Smooth muscle cell (in vitro differentiated cells): ENCODE measurements around the gene KRTAP5-8. TPM values are rescaled to one million over a fixed set of nuclear protein-coding genes. Genes with fewer than 3 reads are reported as not detected.

ENCODE experiments used
- DNase-seq: peaks from one replicate; lab custom pipeline; 2025; ENCODE audit not compliant: unreplicated experiment; lab: John Stamatoyannopoulos, UW
- H2AFZ ChIP-seq: fragments of 200-600 bp; sonication (generic); 2 replicates; pipeline ENCODE4 v1.6.0; 2016; ENCODE audit warnings: antibody characterized with exemption, low read depth, mild to moderate bottlenecking
- H3F3A ChIP-seq: fragments of 200-600 bp; sonication (generic); 2 replicates; pipeline ENCODE4 v1.6.0; 2017; ENCODE audit warnings: antibody characterized with exemption, low read depth
- H3K27ac ChIP-seq: fragments of 200-600 bp; sonication (generic); 2 replicates; pipeline ENCODE4 v1.5.1; 2016; ENCODE audit warnings: low read depth, mild to moderate bottlenecking
- H3K27me3 ChIP-seq: fragments of 200-600 bp; sonication (generic); 2 replicates; pipeline ENCODE4 v1.6.1; 2016; ENCODE audit warnings: low read depth, mild to moderate bottlenecking
- H3K36me3 ChIP-seq: fragments of 200-600 bp; sonication (generic); 2 replicates; pipeline ENCODE4 v1.5.1; 2016; ENCODE audit warnings: low read depth
- H3K4me1 ChIP-seq: fragments of 200-600 bp; sonication (generic); 2 replicates; pipeline ENCODE4 v1.5.1; 2016; ENCODE audit warnings: low read depth
- H3K4me2 ChIP-seq: fragments of 200-600 bp; sonication (generic); 2 replicates; pipeline ENCODE4 v1.6.0; 2016; ENCODE audit warnings: mild to moderate bottlenecking
- H3K4me3 ChIP-seq: fragments of 200-600 bp; sonication (generic); 2 replicates; pipeline ENCODE4 v1.5.1; 2016; ENCODE audit warnings: mild to moderate bottlenecking
- H3K79me2 ChIP-seq: fragments of 200-600 bp; sonication (generic); 2 replicates; pipeline ENCODE4 v1.6.0; 2016; ENCODE audit warnings: low read depth, mild to moderate bottlenecking
- H3K9ac ChIP-seq: fragments of 200-600 bp; sonication (generic); 2 replicates; pipeline ENCODE4 v1.6.0; 2016; ENCODE audit warnings: low read depth
- H3K9me3 ChIP-seq: fragments of 200-600 bp; sonication (generic); replicated peaks from 2 replicates; pipeline ENCODE4 v1.5.1; 2016; ENCODE audit warnings: low read depth
- H4K20me1 ChIP-seq: fragments of 200-600 bp; sonication (generic); 2 replicates; pipeline ENCODE4 v1.6.0; 2016; ENCODE audit warnings: low read depth
- WGBS: methylation state at CpG from one replicate; pipeline ENCODE4 v1.1.7; 2016; ENCODE audit warnings: low lambda C conversion rate; 5-methylcytosine and 5-hydroxymethylcytosine counted together
- polyA plus RNA-seq: library from polyadenylated mRNA; unstranded; fragments of >200 nt; fragmentation: Nextera tagmentation; extraction: Ambion mirVana; gene quantifications from 2 replicates; pipeline ENCODE4 v1.2.1, GENCODE V29; 2016
- total RNA-seq: library from RNA; depleted of rRNA; stranded (reverse); fragments of >200 nt; gene quantifications from 2 replicates; pipeline ENCODE4 v1.2.3, GENCODE V29; 2014
- TF ChIP-seq, protein P1 (sequence below): fragments of 200-600 bp; sonication (generic); IDR thresholded peaks from 2 replicates; pipeline ENCODE4 v1.5.1; 2017; ENCODE audit warnings: borderline replicate concordance, mild to moderate bottlenecking, antibody characterized with exemption; ENCODE audit not compliant: insufficient read depth, poor library complexity, severe bottlenecking

The KRTAP5-8 gene
- total and polyA plus RNA-seq, 2 experiments from 2014 or later, result not detected

DNA sequence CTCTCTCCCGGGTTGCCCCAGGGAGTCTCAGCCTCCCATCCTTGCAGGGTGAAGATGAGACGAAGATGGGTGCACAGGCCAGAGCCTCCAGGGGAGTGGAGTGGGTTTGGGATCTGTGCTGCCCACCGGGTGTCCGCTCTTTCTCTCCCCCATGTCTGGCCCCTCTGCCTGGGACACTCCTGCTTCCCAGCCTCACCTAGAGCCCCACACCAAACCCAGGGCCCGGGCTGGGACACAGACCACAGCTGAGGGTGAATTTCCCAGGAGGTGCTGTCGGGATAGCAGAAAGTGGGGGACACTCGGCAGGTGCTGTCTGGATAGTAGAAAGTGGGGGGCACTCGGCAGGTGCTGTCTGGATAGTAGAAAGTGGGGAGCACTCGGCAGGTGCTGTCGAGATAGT, 35.8 kb upstream of the KRTAP5-8 start:
- no peak for DNase-seq
- no peaks in the 10 kb centered on the region for H3K27me3 ChIP-seq

DNA sequence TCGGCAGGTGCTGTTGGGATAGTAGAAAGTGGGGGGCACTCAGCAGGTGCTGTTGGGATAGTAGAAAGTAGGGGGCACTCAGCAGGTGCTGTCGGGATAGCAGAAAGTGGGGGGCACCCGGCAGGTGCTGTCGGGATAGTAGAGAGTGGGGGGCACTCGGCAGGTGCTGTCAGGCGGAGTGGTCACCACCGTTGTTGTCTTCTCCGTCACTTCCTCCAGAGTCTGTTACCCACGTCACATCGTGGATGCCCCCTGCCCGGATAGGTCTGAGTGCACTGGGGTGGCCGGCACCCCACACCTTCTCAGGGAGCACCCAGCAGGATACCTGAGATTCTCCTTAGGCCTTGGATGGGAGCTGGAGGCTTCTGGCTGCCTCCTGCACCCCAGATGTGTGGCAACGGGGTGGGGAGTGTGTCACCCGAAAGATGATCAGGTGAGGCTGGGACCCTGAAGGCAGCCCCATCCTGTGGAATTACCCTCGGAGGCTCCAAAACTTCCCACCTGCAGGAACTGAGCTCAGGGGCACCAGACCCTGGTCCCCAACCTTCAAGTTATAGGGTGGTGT, 34.9 kb upstream of the KRTAP5-8 start:
- Histone ChIP-seq H3K4me3 (no peak overlapping the region), H3K79me2 (no peaks in the 10 kb centered on the region), H2AFZ (no peak overlapping the region), H3K4me1 (no peaks in the 10 kb centered on the region), H3F3A (no peaks in the 10 kb centered on the region), H3K27ac (no peak overlapping the region), H3K4me2 (no peak overlapping the region), H3K9ac (no peak overlapping the region), H3K9me3 (peaks cover under 1% of the 10 kb centered on the region), H3K27me3 (no peaks in the 10 kb centered on the region), H4K20me1 (no peaks in the 10 kb centered on the region), H3K36me3 (peaks cover 10% of the 10 kb centered on the region)
- TF ChIP-seq, protein P1, sequence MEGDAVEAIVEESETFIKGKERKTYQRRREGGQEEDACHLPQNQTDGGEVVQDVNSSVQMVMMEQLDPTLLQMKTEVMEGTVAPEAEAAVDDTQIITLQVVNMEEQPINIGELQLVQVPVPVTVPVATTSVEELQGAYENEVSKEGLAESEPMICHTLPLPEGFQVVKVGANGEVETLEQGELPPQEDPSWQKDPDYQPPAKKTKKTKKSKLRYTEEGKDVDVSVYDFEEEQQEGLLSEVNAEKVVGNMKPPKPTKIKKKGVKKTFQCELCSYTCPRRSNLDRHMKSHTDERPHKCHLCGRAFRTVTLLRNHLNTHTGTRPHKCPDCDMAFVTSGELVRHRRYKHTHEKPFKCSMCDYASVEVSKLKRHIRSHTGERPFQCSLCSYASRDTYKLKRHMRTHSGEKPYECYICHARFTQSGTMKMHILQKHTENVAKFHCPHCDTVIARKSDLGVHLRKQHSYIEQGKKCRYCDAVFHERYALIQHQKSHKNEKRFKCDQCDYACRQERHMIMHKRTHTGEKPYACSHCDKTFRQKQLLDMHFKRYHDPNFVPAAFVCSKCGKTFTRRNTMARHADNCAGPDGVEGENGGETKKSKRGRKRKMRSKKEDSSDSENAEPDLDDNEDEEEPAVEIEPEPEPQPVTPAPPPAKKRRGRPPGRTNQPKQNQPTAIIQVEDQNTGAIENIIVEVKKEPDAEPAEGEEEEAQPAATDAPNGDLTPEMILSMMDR, result no peak
- 98% methylated on average over 15 of the region's 15 CpGs for WGBS
- DNase-seq, result no peak

More for the DNA sequence above, 35.8 kb upstream of the KRTAP5-8 start:
- H4K20me1 ChIP-seq, result no peaks in the 10 kb centered on the region
- H3K4me2 ChIP-seq, result no peak overlapping the region
- TF ChIP-seq, protein P1, result no peak
- no peak overlapping the region for H3K9ac ChIP-seq
- no peaks in the 10 kb centered on the region for H3F3A ChIP-seq
- H3K9me3 ChIP-seq, result no peaks in the 10 kb centered on the region
- no peaks in the 10 kb centered on the region for H3K4me1 ChIP-seq
- no peaks in the 10 kb centered on the region for H3K79me2 ChIP-seq
- H3K27ac ChIP-seq, result no peak overlapping the region
- 97% methylated on average over 10 of the region's 10 CpGs for WGBS
- H3K4me3 ChIP-seq, result no peak overlapping the region
- H2AFZ ChIP-seq, result no peak overlapping the region
- H3K36me3 ChIP-seq, result peaks cover 10% of the 10 kb centered on the region

DNA sequence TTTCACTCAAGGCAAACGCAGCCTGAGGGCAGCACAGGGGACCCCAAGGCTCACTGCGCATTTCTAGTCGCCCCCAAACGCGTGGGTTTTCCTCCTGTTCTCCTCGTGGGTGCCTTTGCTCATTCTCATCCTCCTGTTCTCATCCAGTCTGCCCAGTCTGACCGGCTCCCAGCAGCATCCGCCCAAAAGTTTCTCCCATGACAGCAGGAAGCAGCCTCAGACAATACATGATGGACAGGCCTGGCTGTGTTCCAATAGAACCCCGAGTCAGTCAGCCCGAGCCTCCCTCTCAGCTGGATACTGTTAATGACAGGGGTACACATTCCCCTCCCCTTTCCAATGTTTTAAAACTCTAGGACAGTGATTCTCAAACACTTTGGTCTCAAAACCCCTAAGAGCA, 33.3 kb upstream of the KRTAP5-8 start:
- H3K27ac ChIP-seq, result no peak overlapping the region
- no peak overlapping the region for H3K4me2 ChIP-seq
- H3K4me3 ChIP-seq, result no peak overlapping the region
- H3K79me2 ChIP-seq, result no peaks in the 10 kb centered on the region
- peaks cover 14% of the 10 kb centered on the region for H3K9me3 ChIP-seq
- WGBS, result 69% methylated on average over 10 of the region's 10 CpGs
- TF ChIP-seq, protein P1, result no peak
- no peak for DNase-seq
- no peak overlapping the region for H3K9ac ChIP-seq
- H4K20me1 ChIP-seq, result no peaks in the 10 kb centered on the region
- no peaks in the 10 kb centered on the region for H3K36me3 ChIP-seq
- H3K4me1 ChIP-seq, result no peaks in the 10 kb centered on the region
- H3F3A ChIP-seq, result no peaks in the 10 kb centered on the region
- H3K27me3 ChIP-seq, result no peaks in the 10 kb centered on the region
- no peak overlapping the region for H2AFZ ChIP-seq

DNA sequence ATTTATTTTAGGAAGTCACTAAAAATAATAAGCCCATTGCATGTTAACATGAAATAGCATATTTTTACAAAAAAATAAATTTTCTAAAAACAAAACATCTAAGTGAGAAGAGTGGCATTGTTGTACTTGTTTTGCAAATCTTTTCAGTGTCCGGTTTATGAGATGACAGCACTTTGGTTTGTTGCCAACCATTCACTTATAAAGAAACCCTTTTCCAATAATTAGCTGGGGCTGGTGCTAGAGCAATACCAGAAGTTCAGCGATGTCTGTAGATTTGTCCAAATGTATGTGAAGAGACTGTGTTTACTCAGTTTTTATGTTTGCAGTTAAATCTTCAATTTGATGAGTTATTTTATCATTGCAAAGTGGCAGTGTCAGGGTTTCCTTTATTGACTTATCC, 32.8 kb upstream of the KRTAP5-8 start:
- H3K4me3 ChIP-seq, result no peak overlapping the region
- no peak overlapping the region for H3K4me2 ChIP-seq
- H2AFZ ChIP-seq, result no peak overlapping the region
- no peaks in the 10 kb centered on the region for H3K36me3 ChIP-seq
- no peak overlapping the region for H3K9ac ChIP-seq
- no peaks in the 10 kb centered on the region for H3F3A ChIP-seq
- no peak for DNase-seq
- H3K4me1 ChIP-seq, result no peaks in the 10 kb centered on the region
- H3K9me3 ChIP-seq, result peaks cover 14% of the 10 kb centered on the region
- H3K79me2 ChIP-seq, result no peaks in the 10 kb centered on the region
- TF ChIP-seq, protein P1, result no peak
- H4K20me1 ChIP-seq, result no peaks in the 10 kb centered on the region
- H3K27me3 ChIP-seq, result no peaks in the 10 kb centered on the region
- WGBS, result 83% methylated on average over 2 of the region's 2 CpGs
- no peak overlapping the region for H3K27ac ChIP-seq
